Activated CD8-positive, alpha-beta memory T cell treated with anti-CD3 and anti-CD28 coated beads, Interleukin-2, amount 10 ng/mL, durations not matched to agents 7 days and 5 days (primary cell): ENCODE data around the gene MIEN1. TPM values are rescaled to one million over a fixed set of nuclear protein-coding genes. Genes with fewer than 3 reads are reported as not detected.

Experiments
- ATAC-seq: fragments of 150-1000 bp; cut with Tn5 transposase; one replicate; pipeline ENCODE4 v1.10.0; 2021; ENCODE audit warnings: moderate library complexity
- CTCF ChIA-PET: fragments of 350-600 bp; sonication (Branson Sonifier 250); formaldehyde crosslinking; loops from one replicate; lab custom pipeline; 2021; ENCODE audit warnings: antibody characterized with exemption; lab: Charles Lee
- DNase-seq: peaks from one replicate; pipeline ENCODE4 v3.0.0-alpha.2; 2020
- H3K27ac Mint-ChIP-seq: one replicate; pipeline ENCODE4 v1.8.0; 2021; ENCODE audit warnings: mild to moderate bottlenecking, mixed read lengths
- H3K27me3 Mint-ChIP-seq: one replicate; pipeline ENCODE4 v1.8.0; 2021; ENCODE audit warnings: mixed read lengths
- H3K36me3 Mint-ChIP-seq: one replicate; pipeline ENCODE4 v1.8.0; 2021; ENCODE audit warnings: mild to moderate bottlenecking, mixed read lengths
- H3K4me1 Mint-ChIP-seq: one replicate; pipeline ENCODE4 v1.8.0; 2021; ENCODE audit warnings: mixed read lengths
- H3K4me3 Mint-ChIP-seq: one replicate; pipeline ENCODE4 v1.8.0; 2021; ENCODE audit warnings: mild to moderate bottlenecking, moderate library complexity, mixed read lengths
- H3K9me3 Mint-ChIP-seq: one replicate; pipeline ENCODE4 v1.8.0; 2022; ENCODE audit warnings: low read depth, mixed read lengths
- microRNA-seq: library from miRNA; unstranded; fragments of <30 nt; microRNA quantifications from one replicate; pipeline ENCODE4 v1.2.0, GENCODE V29; 2022
- total RNA-seq, 2 experiments: library from RNA; stranded (reverse); gene quantifications; one replicate each; pipeline ENCODE4 v1.2.3, GENCODE V29; 2021

MIEN1 gene
- total RNA-seq, 2 experiments from 2014 or later = 45.9 to 46.8 TPM

DNA sequence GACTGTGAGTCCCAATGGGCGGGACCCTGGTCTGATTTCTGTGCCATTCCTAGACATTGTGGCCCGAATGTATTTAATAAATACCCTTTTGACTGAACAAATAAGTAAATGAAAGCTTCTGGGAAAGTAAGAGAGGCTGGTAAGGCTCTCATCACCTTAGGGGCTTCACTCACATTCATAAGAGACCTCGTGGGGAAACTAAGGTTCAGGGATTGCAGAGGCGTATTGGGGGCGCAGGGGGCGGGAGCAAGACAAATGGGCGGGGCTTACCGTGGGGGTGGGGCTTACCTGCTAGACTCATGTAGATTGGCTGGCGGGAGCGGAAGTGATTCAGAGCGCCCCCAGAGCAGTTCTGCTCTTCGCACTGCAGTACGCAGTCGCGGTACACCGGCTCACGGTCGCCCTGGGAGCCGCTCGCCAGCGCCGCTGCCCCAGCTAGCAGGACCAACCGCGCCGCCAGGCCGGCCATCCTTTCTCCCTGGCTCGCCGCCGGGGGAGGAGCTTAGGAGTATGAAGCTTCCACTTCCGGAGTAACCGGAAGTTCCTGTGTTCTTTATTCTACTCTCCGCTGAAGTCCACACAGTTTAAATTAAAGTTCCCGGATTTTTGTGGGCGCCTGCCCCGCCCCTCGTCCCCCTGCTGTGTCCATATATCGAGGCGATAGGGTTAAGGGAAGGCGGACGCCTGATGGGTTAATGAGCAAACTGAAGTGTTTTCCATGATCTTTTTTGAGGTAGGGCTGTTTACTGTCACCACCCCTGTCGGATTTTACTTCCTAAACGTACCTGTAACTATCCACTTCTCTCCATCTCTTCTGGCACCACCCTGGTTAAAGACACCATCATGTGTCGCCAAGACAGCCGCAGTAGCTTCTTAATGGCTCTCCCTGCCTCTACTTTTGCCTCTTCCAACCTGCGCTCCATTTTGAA is 42.5 kb downstream of the MIEN1 start, which contains the start of gene PGAP3:
PGAP3 (minus strand) TSS at position 512 of the 929 bp plus-strand sequence; CDS start at position 469, 43 bp downstream.
- peaks cover 3% of the 10 kb centered on the region for H3K36me3 Mint-ChIP-seq
- H3K9me3 Mint-ChIP-seq = no peaks in the 10 kb centered on the region
- H3K27me3 Mint-ChIP-seq = no peaks in the 10 kb centered on the region
- H3K27ac Mint-ChIP-seq = peak within 1 kb of the TSS; percentile 92
- CTCF ChIA-PET = interaction anchor here (0.7 to 7.3 kb wide), 11 partner anchors 8 to 523 kb away, joined by 3 to 49 read pairs (median 4); partner anchors contain the start of genes MIEN1, PNMT, PSMD3 and STARD3
- peak; percentile 94 for ATAC-seq
- DNase-seq = peak; percentile 93
- peaks cover 18% of the 10 kb centered on the region for H3K4me1 Mint-ChIP-seq
- H3K4me3 Mint-ChIP-seq = peak within 1 kb of the TSS; percentile 91

DNA sequence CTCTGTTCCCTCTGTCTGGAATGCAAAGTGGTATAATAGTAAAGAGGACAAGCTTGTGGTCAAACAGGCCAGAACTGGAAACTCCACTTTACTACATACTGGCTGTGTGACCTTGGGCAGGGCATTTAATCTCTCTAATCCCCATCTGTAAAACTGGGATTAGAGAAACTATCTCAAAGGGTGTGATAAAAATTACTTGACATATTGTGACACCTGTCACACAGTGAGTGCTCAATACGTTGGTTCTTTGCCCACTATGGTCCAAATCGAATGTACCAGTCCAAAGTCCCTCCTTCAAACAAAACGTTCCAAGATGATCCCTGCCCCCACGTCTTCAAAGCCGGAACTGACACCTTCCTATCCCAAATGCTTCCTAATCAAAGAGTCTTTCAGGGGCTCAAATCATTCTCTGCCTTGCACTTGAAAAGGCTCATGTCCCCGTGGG is 43.2 kb downstream of the MIEN1 start:
- CTCF ChIA-PET = interaction anchor here (1.0 to 7.3 kb wide), 5 partner anchors 11 to 65 kb away, joined by 3 to 49 read pairs (median 13); partner anchors contain the start of genes MIEN1 and PNMT
- Mint-ChIP-seq H3K4me3 (peak overlapping the region; percentile 91), H3K27me3 (no peaks in the 10 kb centered on the region), H3K4me1 (peaks cover 18% of the 10 kb centered on the region), H3K9me3 (no peaks in the 10 kb centered on the region), H3K27ac (peak overlapping the region; percentile 92), H3K36me3 (peaks cover 3% of the 10 kb centered on the region)
- ATAC-seq (no peak), DNase-seq (no peak)

GRCh38 chr17:39684369-39685192 is 45.8 kb downstream of the MIEN1 start:
- CTCF ChIA-PET = interaction anchor here (2.7 to 8.2 kb wide), 3 partner anchors 15 to 62 kb away, joined by 9 to 53 read pairs (median 49); partner anchors contain the start of genes MIEN1 and PNMT
- Mint-ChIP-seq H3K36me3 (peaks cover 3% of the 10 kb centered on the region), H3K9me3 (no peaks in the 10 kb centered on the region), H3K4me1 (peaks cover 34% of the 10 kb centered on the region), H3K4me3 (no peak overlapping the region), H3K27me3 (no peaks in the 10 kb centered on the region), H3K27ac (no peak overlapping the region)
- DNase-seq (no peak), ATAC-seq (no peak)

DNA sequence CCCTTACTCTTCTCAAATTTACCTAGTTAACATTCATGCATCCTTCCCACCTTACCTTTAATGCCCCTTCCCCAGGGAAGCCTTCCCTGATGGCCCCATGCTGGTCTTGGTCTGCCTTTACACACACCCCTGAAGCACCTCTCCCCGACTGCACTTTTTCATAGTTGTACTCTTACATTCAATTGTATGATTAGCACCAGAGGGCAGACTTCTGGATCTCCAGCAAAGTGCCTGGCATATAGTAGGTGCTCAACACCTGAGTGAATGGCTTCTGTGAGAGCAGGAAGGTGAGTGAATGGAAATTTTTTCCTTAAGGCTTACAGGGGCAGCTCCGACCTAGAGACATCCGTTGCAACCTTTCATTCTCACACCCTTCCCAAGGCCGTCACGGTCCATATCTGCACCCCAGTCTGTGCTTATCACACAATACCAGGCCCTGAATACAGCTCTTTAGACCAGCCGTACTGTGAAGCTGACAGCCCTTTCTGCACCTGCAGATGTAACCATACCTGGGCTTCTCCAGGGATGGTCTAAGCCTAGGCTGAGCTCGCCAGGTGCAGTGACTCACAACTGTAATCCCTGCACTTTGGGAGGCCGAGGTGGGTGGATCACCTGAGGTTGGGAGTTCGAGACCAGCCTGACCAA is 46.9 kb downstream of the MIEN1 start:
- Mint-ChIP-seq H3K36me3 (peaks cover 3% of the 10 kb centered on the region), H3K4me3 (no peak overlapping the region), H3K27ac (peak overlapping the region; percentile 18)

DNA sequence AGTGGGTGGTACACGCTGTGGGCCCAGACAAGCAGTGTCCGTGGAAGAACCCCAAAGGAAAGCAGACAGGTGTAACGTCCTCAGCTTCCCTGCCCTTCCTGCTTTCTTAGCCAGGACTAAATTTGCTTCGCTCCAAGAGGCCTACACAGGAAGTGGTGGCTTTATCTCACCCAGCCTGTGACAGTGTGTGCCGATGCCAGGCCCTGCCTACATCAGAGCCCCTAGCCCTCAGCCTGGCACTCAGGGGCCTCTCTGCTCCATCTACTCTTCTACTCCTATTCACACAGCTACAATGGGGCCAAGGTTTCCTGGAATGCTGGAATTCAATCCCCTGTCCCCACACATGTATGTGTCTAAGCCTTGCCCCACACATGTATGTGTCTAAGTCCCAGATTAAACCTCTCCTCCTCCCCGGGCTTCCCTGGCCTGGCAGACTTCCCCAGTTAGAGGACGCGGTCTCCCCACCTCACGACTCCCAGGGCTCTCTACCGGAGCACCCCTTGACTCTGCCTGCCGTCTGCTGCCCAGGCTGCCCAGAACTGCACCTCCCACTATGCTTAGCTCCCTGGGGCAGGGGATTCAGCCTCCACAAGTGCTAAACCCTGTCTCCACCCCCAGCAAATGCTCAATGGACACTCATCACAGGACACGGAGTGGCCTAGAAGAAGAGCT is 50.7 kb downstream of the MIEN1 start:
- Mint-ChIP-seq H3K4me1 (peaks cover 56% of the 10 kb centered on the region), H3K9me3 (no peaks in the 10 kb centered on the region), H3K4me3 (no peak overlapping the region), H3K36me3 (no peaks in the 10 kb centered on the region), H3K27ac (peak overlapping the region; percentile 87), H3K27me3 (no peaks in the 10 kb centered on the region)
- CTCF ChIA-PET = interaction anchor here (0.9 to 16.7 kb wide), 6 partner anchors 8 to 56 kb away, joined by 3 to 227 read pairs (median 16); partner anchors contain the start of genes PGAP3, PNMT and PPP1R1B
- ATAC-seq (peak; percentile 73), DNase-seq (peak; percentile 60)

More for the DNA sequence above, 46.9 kb downstream of the MIEN1 start:
- CTCF ChIA-PET = interaction anchor here (0.6 to 8.2 kb wide), 3 partner anchors 14 to 35 kb away, joined by 3 to 53 read pairs (median 6); partner anchors contain the start of gene PNMT
- no peaks in the 10 kb centered on the region for H3K9me3 Mint-ChIP-seq
- no peak for DNase-seq
- ATAC-seq = no peak
- peaks cover 36% of the 10 kb centered on the region for H3K4me1 Mint-ChIP-seq
- H3K27me3 Mint-ChIP-seq = no peaks in the 10 kb centered on the region

Small RNA genes lying within 50 kb of the gene (microRNA-seq; reads per million reads assigned to microRNA genes)
- not detected for gene MIR4728

Other genes with a start within 250 kb of the MIEN1 start
- not detected for gene NEUROD2, start 122.6 kb downstream of the MIEN1 start, total RNA-seq
- gene PPP1R1B, start 103.6 kb downstream of the MIEN1 start, total RNA-seq = not detected
- 10 to 100 TPM; 70.5 to 75.7 TPM for gene STARD3, start 93.4 kb downstream of the MIEN1 start, total RNA-seq
- 1 to 10 TPM; 1.1 to 1.3 TPM for gene TCAP, start 65.2 kb downstream of the MIEN1 start, total RNA-seq
- gene PNMT, start 62.1 kb downstream of the MIEN1 start, total RNA-seq = not detected
- 10 to 100 TPM; 10.5 to 13.8 TPM for gene PGAP3, start 42.5 kb downstream of the MIEN1 start, total RNA-seq
- gene ERBB2, start 30.5 kb downstream of the MIEN1 start, total RNA-seq = 1 to 10 TPM; 3.5 to 4.7 TPM
- gene GRB7, start 7.4 kb upstream of the MIEN1 start, total RNA-seq = under 1 TPM in 1 of 2 experiments, not detected in 1; 0.19 TPM
- gene IKZF3, start 133.8 kb upstream of the MIEN1 start, total RNA-seq = 100 to 1,000 TPM in 1 of 2 experiments, 10 to 100 TPM in 1; 70.8 to 119 TPM
- gene ZPBP2, start 137.7 kb upstream of the MIEN1 start, total RNA-seq = under 1 TPM in 1 of 2 experiments, not detected in 1; 0.19 TPM
- gene GSDMB, start 188.1 kb upstream of the MIEN1 start, total RNA-seq = 10 to 100 TPM; 37.8 to 51.0 TPM
- gene ORMDL3, start 197.1 kb upstream of the MIEN1 start, total RNA-seq = 100 to 1,000 TPM; 111 to 131 TPM
- gene LRRC3C, start 197.2 kb upstream of the MIEN1 start, total RNA-seq = not detected
- not detected for gene GSDMA, start 232.5 kb upstream of the MIEN1 start, total RNA-seq